Measurements from ENCODE around the gene AMELY.

GRCh38 chrY:6931779-6932396, 20.3 kb upstream of the AMELY start:
- TF ChIP-seq CTCF (IDR thresholded peaks at IDR 0.05; ENCODE audit: poor library complexity) (no peak), EZH2phosphoT487 (IDR thresholded peaks at IDR 0.05; ENCODE audit: low read depth, severe bottlenecking, unreplicated experiment) (no peak)

All from hepatocyte (in vitro differentiated cells).